ENCODE results near the gene SMOC1. TPM values are rescaled to one million over a fixed set of nuclear protein-coding genes. Genes with fewer than 3 reads are reported as not detected.

The SMOC1 gene
- total and polyA plus RNA-seq, 7 donors, result 3.2 to 10.6 (median 6.2) TPM

GRCh38 chr14:69960296-69960695, 81.1 kb downstream of the SMOC1 start:
- TF ChIP-seq, protein P1, sequence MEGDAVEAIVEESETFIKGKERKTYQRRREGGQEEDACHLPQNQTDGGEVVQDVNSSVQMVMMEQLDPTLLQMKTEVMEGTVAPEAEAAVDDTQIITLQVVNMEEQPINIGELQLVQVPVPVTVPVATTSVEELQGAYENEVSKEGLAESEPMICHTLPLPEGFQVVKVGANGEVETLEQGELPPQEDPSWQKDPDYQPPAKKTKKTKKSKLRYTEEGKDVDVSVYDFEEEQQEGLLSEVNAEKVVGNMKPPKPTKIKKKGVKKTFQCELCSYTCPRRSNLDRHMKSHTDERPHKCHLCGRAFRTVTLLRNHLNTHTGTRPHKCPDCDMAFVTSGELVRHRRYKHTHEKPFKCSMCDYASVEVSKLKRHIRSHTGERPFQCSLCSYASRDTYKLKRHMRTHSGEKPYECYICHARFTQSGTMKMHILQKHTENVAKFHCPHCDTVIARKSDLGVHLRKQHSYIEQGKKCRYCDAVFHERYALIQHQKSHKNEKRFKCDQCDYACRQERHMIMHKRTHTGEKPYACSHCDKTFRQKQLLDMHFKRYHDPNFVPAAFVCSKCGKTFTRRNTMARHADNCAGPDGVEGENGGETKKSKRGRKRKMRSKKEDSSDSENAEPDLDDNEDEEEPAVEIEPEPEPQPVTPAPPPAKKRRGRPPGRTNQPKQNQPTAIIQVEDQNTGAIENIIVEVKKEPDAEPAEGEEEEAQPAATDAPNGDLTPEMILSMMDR (IDR thresholded peaks at IDR 0.05), result no peak
- no peaks in the 10 kb centered on the region for H3K36me3 ChIP-seq (ENCODE audit: insufficient read depth in 1 of 2, low read depth in 1 of 2)
- no peak overlapping the region for H3K27ac ChIP-seq
- H3K9me3 ChIP-seq, result no peaks in the 10 kb centered on the region
- ATAC-seq (no peak), DNase-seq (no peak)
- intact Hi-C loops (cut with DNase I), result no loop called here
- H3K4me1 ChIP-seq, result no peaks in the 10 kb centered on the region
- H3K4me3 ChIP-seq, result no peak overlapping the region
- H3K27me3 ChIP-seq (ENCODE audit: insufficient read depth in 3 of 3, low read length in 2 of 3), result no peaks in the 10 kb centered on the region

- DNase-seq (no peak), ATAC-seq (no peak)
- no peak overlapping the region for H3K4me3 ChIP-seq
- intact Hi-C loops (cut with DNase I), result no loop called here
- no peaks in the 10 kb centered on the region for H3K27me3 ChIP-seq (ENCODE audit: insufficient read depth in 3 of 3, low read length in 2 of 3)
- no peaks in the 10 kb centered on the region for H3K9me3 ChIP-seq
- H3K36me3 ChIP-seq (ENCODE audit: insufficient read depth in 1 of 2, low read depth in 1 of 2), result no peaks in the 10 kb centered on the region
- WGBS, 3 donors, result 75 to 84% (median 80%) methylated on average over 4 of the region's 4 CpGs
- no peaks in the 10 kb centered on the region for H3K4me1 ChIP-seq
- TF ChIP-seq, protein P1 (IDR thresholded peaks at IDR 0.05), result no peak
- H3K27ac ChIP-seq, result no peak overlapping the region
Measured at GRCh38 chr14:69963966-69964365, 84.8 kb downstream of the SMOC1 start.

DNA sequence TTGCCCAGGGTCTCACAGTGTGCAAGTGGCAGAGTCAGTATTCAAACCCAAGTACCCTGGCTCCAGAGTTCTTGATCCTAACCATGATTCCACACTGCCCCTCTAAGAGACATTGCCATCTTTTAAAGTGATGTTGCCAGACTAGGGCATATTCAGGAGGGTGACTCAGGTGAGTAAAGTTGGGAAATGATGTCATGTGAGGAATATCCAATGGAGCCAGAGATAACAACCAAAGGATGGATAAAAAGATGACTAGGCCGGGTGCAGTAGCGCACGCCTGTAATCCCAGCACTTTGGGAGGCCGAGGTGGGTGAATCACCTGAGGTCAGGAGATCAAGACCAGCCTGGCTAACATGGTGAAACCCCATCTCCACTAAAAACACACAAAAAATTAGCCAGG, 85.6 kb downstream of the SMOC1 start:
- Histone ChIP-seq H3K9me3 (no peaks in the 10 kb centered on the region), H3K27ac (no peak overlapping the region), H3K36me3 (ENCODE audit: insufficient read depth in 1 of 2, low read depth in 1 of 2) (no peaks in the 10 kb centered on the region), H3K27me3 (ENCODE audit: insufficient read depth in 3 of 3, low read length in 2 of 3) (no peaks in the 10 kb centered on the region), H3K4me1 (no peaks in the 10 kb centered on the region), H3K4me3 (no peak overlapping the region)
- 96 to 97% (median 97%) methylated on average over 4 of the region's 4 CpGs for WGBS, 3 donors
- intact Hi-C loops (cut with DNase I), result no loop called here
- TF ChIP-seq, protein P1 (IDR thresholded peaks at IDR 0.05), result no peak
- ATAC-seq (no peak), DNase-seq (no peak)

DNA sequence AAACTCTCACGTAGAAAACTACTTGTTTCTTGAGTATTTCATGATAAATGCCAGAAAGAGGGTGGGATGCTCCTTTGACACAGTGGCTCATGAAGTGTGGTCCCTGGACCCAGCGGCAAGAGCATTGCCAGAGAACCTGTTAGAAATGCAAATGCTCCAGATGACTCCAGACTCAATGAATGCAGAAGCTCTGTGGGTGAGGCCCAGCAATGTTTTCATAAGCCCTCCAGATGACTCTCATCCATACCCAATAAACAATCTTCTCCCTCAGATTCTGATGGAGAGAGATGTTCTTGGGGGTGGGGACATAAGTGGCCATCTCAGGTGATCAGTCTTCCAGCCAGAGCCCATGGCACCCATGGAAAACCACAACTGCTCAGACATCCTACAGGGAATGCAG, 88.9 kb downstream of the SMOC1 start:
- H3K36me3 ChIP-seq (ENCODE audit: insufficient read depth in 1 of 2, low read depth in 1 of 2), result no peaks in the 10 kb centered on the region
- H3K4me3 ChIP-seq, result no peak overlapping the region
- no peak overlapping the region for H3K27ac ChIP-seq
- no peaks in the 10 kb centered on the region for H3K9me3 ChIP-seq
- H3K4me1 ChIP-seq, result no peaks in the 10 kb centered on the region
- ATAC-seq, result no peak
- WGBS, 3 donors, result 79 to 84% (median 83%) methylated on average over 2 of the region's 2 CpGs
- intact Hi-C loops (cut with DNase I), result no loop called here
- TF ChIP-seq, protein P1 (IDR thresholded peaks at IDR 0.05), result no peak
- no peaks in the 10 kb centered on the region for H3K27me3 ChIP-seq (ENCODE audit: insufficient read depth in 3 of 3, low read length in 2 of 3)
- no peak for DNase-seq

- H3K27me3 ChIP-seq (ENCODE audit: insufficient read depth in 3 of 3, low read length in 2 of 3), result no peaks in the 10 kb centered on the region
- H3K9me3 ChIP-seq, result no peaks in the 10 kb centered on the region
- no peak for DNase-seq
- ATAC-seq, result no peak
- TF ChIP-seq, protein P1 (IDR thresholded peaks at IDR 0.05), result no peak
- no peaks in the 10 kb centered on the region for H3K36me3 ChIP-seq (ENCODE audit: insufficient read depth in 1 of 2, low read depth in 1 of 2)
- H3K27ac ChIP-seq, result no peak overlapping the region
- no peak overlapping the region for H3K4me3 ChIP-seq
- H3K4me1 ChIP-seq, result no peaks in the 10 kb centered on the region
- intact Hi-C loops (cut with DNase I), result no loop called here
- WGBS, 3 donors, result 89 to 100% (median 94%) methylated on average over 1 of the region's 1 CpG
Measured at GRCh38 chr14:69968681-69969080, 89.5 kb downstream of the SMOC1 start.

Data from psoas muscle (tissue), 8 donors.